ENCODE data around the gene ALPK1. TPM values are rescaled to one million over a fixed set of nuclear protein-coding genes. Genes with fewer than 3 reads are reported as not detected.
A peak's percentile ranks its signal among the peaks of the same experiment; 100 is the strongest.

ALPK1 gene
- total RNA-seq, 4 donors from 2014 or later, result 15.7 to 87.2 (median 24.2) TPM

GRCh38 chr4:112257098-112257497 is 40.1 kb upstream of the ALPK1 start:
- TF ChIP-seq POLR2AphosphoS5 (IDR thresholded peaks at IDR 0.05) (no peak), CTCF (IDR thresholded peaks at IDR 0.05) (no peak), POLR2A (IDR thresholded peaks at IDR 0.05) (no peak), EP300 (IDR thresholded peaks at IDR 0.05) (no peak)
- DNase-seq (ENCODE audit: low spot score in 2 of 2), result no peak

GRCh38 chr4:112266823-112267222 is 30.3 kb upstream of the ALPK1 start:
- Histone ChIP-seq H3K9me3 (no peaks in the 10 kb centered on the region), H3K4me3 (no peak overlapping the region), H3K27ac (no peak overlapping the region), H3K36me3 (peaks cover 39% of the 10 kb centered on the region), H3K4me1 (peaks cover 4% of the 10 kb centered on the region), H3K27me3 (no peaks in the 10 kb centered on the region)
- 68% methylated on average over 2 of the region's 2 CpGs for WGBS
- TF ChIP-seq POLR2A (IDR thresholded peaks at IDR 0.05) (no peak), CTCF (IDR thresholded peaks at IDR 0.05) (peak in 1 of 2 donors; percentile 14)
- no peak for DNase-seq (ENCODE audit: low spot score in 2 of 2)

More at GRCh38 chr4:112257098-112257497, 40.1 kb upstream of the ALPK1 start:
- Histone ChIP-seq H3K9me3 (no peaks in the 10 kb centered on the region), H3K27ac (no peak overlapping the region), H3K27me3 (no peaks in the 10 kb centered on the region), H3K4me3 (no peak overlapping the region), H3K4me1 (no peaks in the 10 kb centered on the region), H3K36me3 (peaks cover 19% of the 10 kb centered on the region)
- 95% methylated on average over 2 of the region's 2 CpGs for WGBS

GRCh38 chr4:112270051-112270450 is 27.1 kb upstream of the ALPK1 start:
- Histone ChIP-seq H3K9me3 (no peaks in the 10 kb centered on the region), H3K27ac (no peak overlapping the region), H3K4me3 (no peak overlapping the region), H3K27me3 (no peaks in the 10 kb centered on the region), H3K36me3 (peaks cover 22% of the 10 kb centered on the region), H3K4me1 (peaks cover 4% of the 10 kb centered on the region)
- 82% methylated on average over 1 of the region's 1 CpG for WGBS
- TF ChIP-seq POLR2AphosphoS5 (IDR thresholded peaks at IDR 0.05), result no peak
- TF ChIP-seq CTCF (IDR thresholded peaks at IDR 0.05), result no peak
- no peak for TF ChIP-seq POLR2A (IDR thresholded peaks at IDR 0.05)
- no peak for TF ChIP-seq EP300 (IDR thresholded peaks at IDR 0.05)
- DNase-seq (ENCODE audit: low spot score in 2 of 2), result no peak

- Histone ChIP-seq H3K4me3 (no peak overlapping the region), H3K27ac (peak overlapping the region; percentile 36), H3K27me3 (no peaks in the 10 kb centered on the region), H3K36me3 (peaks cover 14% of the 10 kb centered on the region), H3K9me3 (no peaks in the 10 kb centered on the region), H3K4me1 (peaks cover 4% of the 10 kb centered on the region)
- 78% methylated on average over 8 of the region's 8 CpGs for WGBS
- no peak for TF ChIP-seq CTCF (IDR thresholded peaks at IDR 0.05)
- TF ChIP-seq POLR2A (IDR thresholded peaks at IDR 0.05), result no peak
- TF ChIP-seq POLR2AphosphoS5 (IDR thresholded peaks at IDR 0.05), result no peak
- no peak for TF ChIP-seq EP300 (IDR thresholded peaks at IDR 0.05)
- DNase-seq (ENCODE audit: low spot score in 2 of 2), result no peak
Observed at GRCh38 chr4:112270640-112271421, 26.3 kb upstream of the ALPK1 start.

- Histone ChIP-seq H3K4me1 (peaks cover 15% of the 10 kb centered on the region), H3K36me3 (peaks cover 10% of the 10 kb centered on the region), H3K9me3 (no peaks in the 10 kb centered on the region), H3K27ac (no peak overlapping the region), H3K27me3 (no peaks in the 10 kb centered on the region), H3K4me3 (no peak overlapping the region)
- no peak for DNase-seq (ENCODE audit: low spot score in 2 of 2)
- 93% methylated on average over 4 of the region's 4 CpGs for WGBS
- TF ChIP-seq POLR2AphosphoS5 (IDR thresholded peaks at IDR 0.05) (no peak), POLR2A (IDR thresholded peaks at IDR 0.05) (no peak), CTCF (IDR thresholded peaks at IDR 0.05) (no peak), EP300 (IDR thresholded peaks at IDR 0.05) (no peak)
Observed at GRCh38 chr4:112272292-112272691, 24.9 kb upstream of the ALPK1 start.

Data from suprapubic skin (tissue), 4 donors.